ENCODE results near the gene SLC46A3. TPM values are rescaled to one million over a fixed set of nuclear protein-coding genes. Genes with fewer than 3 reads are reported as not detected.

Gene SLC46A3
- total RNA-seq, 2 experiments from 2014 or later, result 4.3 to 10.2 TPM

GRCh38 chr13:28753208-28753892, 34.6 kb upstream of the SLC46A3 start:
- Histone ChIP-seq H4K20me1 (ENCODE audit: insufficient read depth, low read length) (no peaks in the 10 kb centered on the region), H3K9me3 (ENCODE audit: low read length) (peaks cover 7% of the 10 kb centered on the region), H3K4me1 (ENCODE audit: insufficient read depth, low read length, poor library complexity, severe bottlenecking) (no peaks in the 10 kb centered on the region), H3K9me2 (ENCODE audit: insufficient read depth, low read length) (no peaks in the 10 kb centered on the region), H3K4me3 (ENCODE audit: low read depth, low read length, poor library complexity, severe bottlenecking) (no peak overlapping the region), H3K4me2 (ENCODE audit: low read length) (no peak overlapping the region), H2AFZ (ENCODE audit: low read length) (no peak overlapping the region), H3K36me3 (ENCODE audit: insufficient read depth, low read length) (no peaks in the 10 kb centered on the region), H3K79me2 (ENCODE audit: insufficient read depth, low read depth, low read length) (no peaks in the 10 kb centered on the region), H3K27ac (ENCODE audit: low read depth, low read length, poor library complexity, severe bottlenecking) (no peak overlapping the region)
- ChIA-PET POLR2A (no interaction called here), CTCF (ENCODE audit: unreplicated experiment) (no interaction called here)
- no peak for DNase-seq (ENCODE audit: low spot score)
- intact Hi-C loops (cut with micrococcal nuclease; ENCODE audit: unreplicated experiment), result no loop called here
- no TSS peak for BruUV-seq (replicated peaks)
- TF ChIP-seq CTCF (conservative IDR thresholded peaks at IDR 0.05; ENCODE audit: low read length), result no peak
- no peak for TF ChIP-seq EZH2phosphoT487 (IDR thresholded peaks at IDR 0.05; ENCODE audit: borderline replicate concordance, low read depth, low read length)

GRCh38 chr13:28751175-28751960, 32.6 kb upstream of the SLC46A3 start:
- ChIA-PET CTCF (ENCODE audit: unreplicated experiment) (no interaction called here), POLR2A (interaction anchor here (1.3 kb wide), 1 partner anchor 26 kb away, joined by 3 read pairs; no protein-coding TSS in a partner anchor)
- H3K9me3 ChIP-seq (ENCODE audit: low read length), result no peaks in the 10 kb centered on the region
- no peaks in the 10 kb centered on the region for H3K36me3 ChIP-seq (ENCODE audit: insufficient read depth, low read length)
- H3K4me2 ChIP-seq (ENCODE audit: low read length), result no peak overlapping the region
- H2AFZ ChIP-seq (ENCODE audit: low read length), result no peak overlapping the region
- no peak overlapping the region for H3K27ac ChIP-seq (ENCODE audit: low read depth, low read length, poor library complexity, severe bottlenecking)
- H3K4me3 ChIP-seq (ENCODE audit: low read depth, low read length, poor library complexity, severe bottlenecking), result no peak overlapping the region
- no peaks in the 10 kb centered on the region for H4K20me1 ChIP-seq (ENCODE audit: insufficient read depth, low read length)
- DNase-seq (ENCODE audit: low spot score), result no peak
- no peaks in the 10 kb centered on the region for H3K4me1 ChIP-seq (ENCODE audit: insufficient read depth, low read length, poor library complexity, severe bottlenecking)
- no peaks in the 10 kb centered on the region for H3K79me2 ChIP-seq (ENCODE audit: insufficient read depth, low read depth, low read length)
- intact Hi-C loops (cut with micrococcal nuclease; ENCODE audit: unreplicated experiment), result no loop called here
- TF ChIP-seq EZH2phosphoT487 (IDR thresholded peaks at IDR 0.05; ENCODE audit: borderline replicate concordance, low read depth, low read length) (no peak), CTCF (conservative IDR thresholded peaks at IDR 0.05; ENCODE audit: low read length) (no peak)
- no peaks in the 10 kb centered on the region for H3K9me2 ChIP-seq (ENCODE audit: insufficient read depth, low read length)
- BruUV-seq (replicated peaks), result no TSS peak
